Measurements from ENCODE around the gene ELAVL4.

- no peak for TF ChIP-seq CTCF (IDR thresholded peaks at IDR 0.05; ENCODE audit: low read depth, low read length)
- no peak for TF ChIP-seq POLR2A (IDR thresholded peaks at IDR 0.05; ENCODE audit: extremely low read depth, insufficient read length)
- no peak for TF ChIP-seq MYC (IDR thresholded peaks at IDR 0.05; ENCODE audit: low read depth, low read length)
These were observed 84.3 kb downstream of the ELAVL4 start for GRCh38 chr1:50193002-50193401.

Measured in NB4 (cell line).